Measurements from ENCODE around the gene MPI.
"Not testable (repeated sequence)": the region's sequence is repeated elsewhere in the genome, so short reads cannot be mapped to it uniquely, and the experiment has no call there.

MPI gene

DNA sequence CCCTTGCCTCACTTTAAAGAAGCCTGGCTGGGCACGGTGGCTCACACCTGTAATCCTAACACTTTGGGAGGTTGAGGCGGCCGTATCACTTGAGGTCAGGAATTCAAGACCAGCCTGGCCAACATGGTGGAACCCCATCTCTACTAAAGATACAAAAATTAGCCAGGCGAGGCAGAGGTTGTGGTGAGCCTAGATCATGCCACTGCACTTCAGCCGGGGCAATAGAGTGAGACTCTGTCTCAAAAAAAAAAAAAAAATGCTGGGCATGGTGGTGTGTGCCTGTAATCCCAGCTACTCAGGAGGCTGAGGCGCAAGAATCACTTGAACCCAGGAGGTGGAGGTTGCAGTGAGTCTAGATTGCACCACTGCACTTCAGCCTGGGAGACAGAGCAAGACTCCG, 4.5 kb downstream of the MPI start:
- not testable (repeated sequence) for DNase-seq

- DNase-seq: no peak
Measured at GRCh38 chr15:74895830-74896229, 6.0 kb downstream of the MPI start.

- DNase-seq: no peak
Measured at GRCh38 chr15:74896316-74896715, 6.5 kb downstream of the MPI start.

DNA sequence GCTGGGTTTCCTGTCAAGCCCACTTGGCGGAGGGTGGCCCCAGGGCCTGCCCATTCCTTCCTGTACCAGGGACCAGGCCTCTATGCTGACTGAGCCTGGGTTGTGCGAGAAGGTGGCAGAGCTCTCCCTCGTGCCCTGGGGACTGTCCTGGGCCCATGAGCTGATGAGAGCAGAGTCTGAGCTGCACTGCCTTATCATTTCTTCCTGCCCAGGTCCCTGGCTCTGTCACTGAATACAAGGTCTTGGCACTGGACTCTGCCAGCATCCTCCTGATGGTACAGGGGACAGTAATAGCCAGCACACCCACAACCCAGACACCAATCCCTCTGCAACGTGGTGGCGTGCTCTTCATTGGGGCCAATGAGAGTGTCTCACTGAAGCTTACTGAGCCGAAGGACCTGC, 7.5 kb downstream of the MPI start:
- no peak for DNase-seq

DNA sequence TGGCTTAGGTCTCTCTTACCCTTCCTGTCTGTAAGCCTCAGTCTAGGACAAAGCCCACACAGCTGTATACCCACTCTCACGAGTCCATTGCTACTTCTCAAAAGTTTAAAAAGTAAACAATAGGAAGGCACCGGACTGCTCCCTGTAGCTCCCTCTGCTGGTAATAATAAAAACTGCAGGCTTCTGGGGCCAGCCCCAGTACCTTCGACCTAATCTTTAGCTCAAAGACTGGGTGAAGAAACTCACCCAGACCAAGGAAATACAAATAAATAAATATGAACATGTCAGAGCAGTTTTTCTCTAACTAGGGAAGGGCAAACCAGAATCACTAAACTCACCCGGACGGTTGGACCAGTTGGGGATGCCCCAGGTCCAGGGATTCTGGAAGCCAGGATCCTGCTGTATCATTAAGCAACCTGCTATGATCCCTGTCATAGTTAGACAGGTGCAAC, 11.8 kb downstream of the MPI start:
- peak; percentile 70 for DNase-seq

- no peak for DNase-seq
Measured at GRCh38 chr15:74902295-74903075, 12.6 kb downstream of the MPI start.

GRCh38 chr15:74903676-74904075, 13.8 kb downstream of the MPI start:
- no peak for DNase-seq

GRCh38 chr15:74904190-74904805, 14.5 kb downstream of the MPI start:
- no peak for DNase-seq

DNA sequence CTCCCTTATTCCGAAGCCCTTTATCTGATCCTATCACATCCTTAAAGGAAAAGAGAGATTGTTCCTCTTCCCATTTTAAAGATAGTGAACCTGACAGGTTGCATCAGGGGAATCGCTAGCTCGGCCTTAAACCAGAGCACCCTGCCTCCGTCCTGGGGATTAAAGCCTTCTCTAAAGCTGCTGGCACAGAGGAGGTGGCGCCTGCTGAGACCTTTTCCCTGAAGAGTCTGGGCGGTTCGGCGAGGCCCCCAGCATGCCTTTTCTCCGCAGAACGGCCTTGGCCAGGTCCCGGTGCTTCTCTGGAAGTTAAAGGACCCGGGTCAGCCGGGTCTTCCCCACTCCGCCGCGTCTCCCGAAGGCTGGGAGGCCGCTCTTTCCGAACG, 16.2 kb downstream of the MPI start:
- DNase-seq: peak; percentile 34

DNA sequence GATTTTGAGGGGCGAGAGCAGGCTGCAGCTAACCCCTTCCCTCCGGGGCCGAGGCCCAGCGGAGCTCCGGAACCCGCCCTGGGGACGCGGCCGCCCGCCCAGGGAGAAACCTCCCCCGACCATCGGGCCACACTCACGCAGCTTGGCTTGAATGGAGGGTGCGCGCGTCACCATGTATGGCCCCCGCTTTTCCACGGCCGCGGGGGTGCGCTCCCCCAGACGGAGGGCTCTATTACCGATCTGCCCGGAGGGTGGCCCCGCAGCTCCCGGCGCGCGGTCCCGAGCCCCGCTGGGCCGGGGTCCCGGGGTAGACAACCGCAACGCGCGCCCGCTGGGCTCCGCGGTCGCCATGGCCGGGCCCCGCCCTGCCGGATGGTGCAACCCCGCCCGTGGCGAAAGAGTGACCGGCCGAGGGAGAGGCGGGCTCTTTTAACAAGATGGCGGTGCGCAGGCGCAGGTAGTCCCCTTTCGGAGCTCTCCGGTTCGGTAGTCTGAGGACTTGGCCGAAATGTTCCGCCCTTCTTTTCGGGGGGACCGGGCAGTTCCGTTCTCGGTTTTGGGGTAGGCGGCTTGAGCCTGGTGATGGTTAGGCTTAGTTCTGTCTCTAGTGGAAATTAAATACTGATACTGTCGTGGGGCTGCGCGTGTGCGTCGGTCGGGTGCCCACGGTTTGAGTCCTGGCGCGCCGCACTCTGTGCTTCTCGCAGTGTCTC, 16.8 kb downstream of the MPI start, which contains the start of gene FAM219B:
Gene FAM219B, minus strand, starts transcription at position 402 of the 713 bp plus-strand sequence. Its CDS starts 51 bp downstream, at position 351.
- DNase-seq: peak; percentile 81

DNA sequence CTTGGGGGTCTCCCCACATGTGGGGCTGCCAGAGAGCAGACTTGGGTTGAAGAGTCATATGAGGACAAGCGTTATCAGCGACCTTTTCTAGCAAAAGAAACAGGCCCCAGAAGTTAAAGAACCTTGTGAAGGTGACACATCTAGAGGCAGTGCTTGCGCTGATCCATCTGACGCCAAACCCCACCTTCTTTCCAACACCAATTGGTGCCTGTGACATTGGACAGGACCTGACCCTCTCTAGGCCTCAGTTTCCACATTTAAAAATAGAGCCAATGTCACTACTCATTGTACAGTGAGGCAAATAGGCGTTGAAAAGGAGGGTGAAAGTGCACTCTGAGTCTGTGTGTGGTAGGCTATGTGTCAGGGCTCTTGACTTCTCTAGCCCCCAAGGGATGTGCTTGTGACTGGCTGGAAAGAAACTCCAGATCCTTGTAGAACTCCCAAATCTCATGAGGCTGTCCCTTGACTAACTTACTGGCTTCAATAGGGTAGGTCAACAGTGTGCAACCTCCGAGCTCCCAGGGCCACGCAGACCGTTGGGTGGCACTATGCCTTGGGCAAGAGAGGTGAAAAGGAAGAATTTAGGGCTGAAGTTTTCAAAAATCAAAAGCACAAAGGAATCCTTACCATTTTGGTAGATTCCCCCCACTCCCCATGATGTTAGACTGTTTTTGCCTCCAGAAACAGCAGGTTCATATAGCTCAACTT, 17.5 kb downstream of the MPI start:
- no peak for DNase-seq

DNA sequence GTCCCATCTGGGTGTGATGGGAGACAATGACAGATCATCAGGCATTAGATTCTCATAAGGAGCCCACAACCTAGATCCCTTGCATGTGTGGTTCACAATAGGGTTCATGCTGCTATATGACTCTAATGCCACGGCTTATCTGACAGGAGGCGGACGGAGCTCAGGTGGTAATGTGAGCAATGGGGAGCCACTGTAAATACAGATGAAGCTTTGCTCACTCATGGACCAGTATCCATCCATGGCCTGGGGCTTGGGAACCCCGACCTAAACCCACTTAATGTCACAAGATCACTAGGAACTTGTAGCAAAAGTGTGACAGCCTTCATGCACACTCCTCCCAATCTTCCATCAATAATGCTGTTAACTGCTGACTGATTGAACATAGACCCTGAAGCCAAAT, 18.8 kb downstream of the MPI start:
- DNase-seq: no peak

DNA sequence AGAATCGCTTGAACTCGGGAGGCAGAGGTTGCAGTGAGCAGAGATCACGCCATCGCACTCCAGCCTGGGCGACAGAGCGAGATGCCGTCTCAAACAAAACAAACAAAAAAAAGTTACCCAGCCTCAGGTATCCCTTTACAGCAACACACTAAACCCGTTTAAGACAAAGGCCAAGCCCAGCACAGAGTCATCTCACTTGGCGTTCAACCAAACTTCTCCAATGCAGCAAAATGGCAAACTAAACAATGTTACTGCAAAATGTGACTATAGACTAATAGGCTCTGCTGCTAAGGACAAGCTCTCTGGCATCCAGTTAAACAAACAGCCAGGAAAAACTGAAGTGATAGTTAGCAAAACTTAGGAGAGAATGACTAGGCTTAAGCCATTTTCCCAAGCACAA, 23.2 kb downstream of the MPI start:
- no peak for DNase-seq

GRCh38 chr15:74913799-74914198, 24.0 kb downstream of the MPI start:
- not testable (repeated sequence) for DNase-seq

DNA sequence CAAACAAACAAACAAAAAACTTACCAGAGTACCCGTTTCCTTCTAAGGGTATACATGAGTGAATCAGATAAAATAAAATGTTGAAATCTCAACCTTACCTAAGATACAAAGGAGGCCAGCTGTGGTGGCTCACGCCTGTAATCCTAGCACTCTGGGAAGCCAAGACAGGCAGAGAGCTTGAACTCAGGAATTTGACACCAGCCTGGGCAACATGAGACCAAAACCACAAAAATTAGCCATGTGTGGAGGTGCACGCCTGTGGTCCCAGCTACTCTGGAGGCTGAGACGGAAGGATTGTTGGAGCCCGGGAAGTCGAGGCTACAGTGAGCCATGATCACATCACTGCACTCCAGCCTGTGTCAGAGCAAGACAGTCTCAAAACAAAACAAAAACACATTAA, 27.8 kb downstream of the MPI start:
- no peak for DNase-seq

DNA sequence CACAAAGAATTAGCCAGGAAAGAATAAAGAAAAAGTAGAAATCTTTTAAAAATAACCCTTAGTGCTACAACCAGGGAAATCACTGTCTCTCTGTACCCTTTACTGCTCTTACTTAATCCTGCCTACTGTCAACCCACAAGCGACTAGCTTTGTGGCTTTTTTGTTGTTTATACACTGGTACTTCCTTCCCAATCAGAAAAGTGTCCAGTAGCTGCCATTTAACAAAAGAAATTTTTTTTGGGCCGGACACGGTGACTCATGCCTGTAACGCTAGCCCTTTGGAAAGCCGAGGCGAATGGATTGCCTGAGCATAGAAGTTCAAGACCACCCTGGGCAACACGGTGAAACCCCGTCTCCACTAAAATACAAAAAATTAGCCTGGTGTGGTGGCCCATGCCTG, 30.6 kb downstream of the MPI start:
- DNase-seq: no peak

DNA sequence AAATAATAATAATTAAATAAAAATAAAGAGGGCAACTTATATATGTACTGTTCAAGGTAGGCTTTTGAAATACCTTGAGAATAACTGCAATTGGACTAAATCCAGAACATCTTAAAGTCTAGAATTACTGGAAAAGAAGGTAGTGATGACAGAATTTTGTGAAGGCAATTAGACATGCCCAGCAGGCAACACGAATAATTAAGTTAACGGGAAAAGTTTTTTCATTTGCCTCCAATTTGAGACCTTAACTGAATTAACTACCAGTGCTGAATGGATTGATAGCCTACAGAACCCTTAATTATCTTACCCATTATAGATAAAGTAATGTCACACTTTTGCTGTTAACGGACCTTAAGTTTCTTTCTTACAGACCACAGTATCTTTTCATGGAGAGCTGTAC, 34.7 kb downstream of the MPI start:
- no peak for DNase-seq

GRCh38 chr15:74928771-74929198, 38.9 kb downstream of the MPI start:
- no peak for DNase-seq

DNA sequence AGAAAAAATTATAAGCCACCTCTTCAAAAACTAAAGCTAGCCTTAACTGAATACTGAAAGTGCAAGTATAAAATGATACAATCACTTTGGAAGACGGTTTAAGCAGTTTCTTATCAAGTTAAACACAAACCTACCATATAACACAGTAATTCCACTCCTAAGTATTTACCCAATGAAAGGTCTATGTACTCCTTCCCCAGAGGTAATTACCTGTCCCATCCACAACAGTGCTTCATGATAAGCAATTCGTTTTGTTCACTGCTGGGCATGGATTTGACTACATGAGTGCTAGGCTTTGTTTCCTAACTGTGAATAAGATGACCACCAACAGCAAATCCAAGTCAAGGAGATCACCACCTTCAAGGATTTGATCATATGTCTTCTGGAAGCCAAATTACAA, 43.7 kb downstream of the MPI start:
- DNase-seq: no peak

- DNase-seq: not testable (repeated sequence)
Measured at GRCh38 chr15:74935193-74935592, 45.4 kb downstream of the MPI start.

GRCh38 chr15:74937272-74937589, 47.4 kb downstream of the MPI start:
- no peak for DNase-seq

- DNase-seq: peak; percentile 92
Measured at GRCh38 chr15:74937590-74938371, 47.9 kb downstream of the MPI start, which contains the start of gene COX5A. COX5A (minus strand) TSS chr15:74938073; CDS start chr15:74938014, 59 bp downstream.

Measured in stimulated activated CD4-positive, alpha-beta T cell treated with anti-CD3 and anti-CD28 coated beads, Interleukin-4, amount 100 ng/mL, for 24 hours (primary cell).